WTC11 (cell line): Measurements from ENCODE around the gene ANGPTL5. TPM values are rescaled to one million over a fixed set of nuclear protein-coding genes. Genes with fewer than 3 reads are reported as not detected.

ENCODE experiments used
- ATAC-seq: fragments of 200-7000 bp; cut with Tn5 transposase; 2 replicates; pipeline ENCODE4 v1.10.0; 2021; ENCODE audit warnings: mild to moderate bottlenecking, moderate library complexity
- CTCF ChIA-PET: fragments of 300-600 bp; sonication (Branson Sonifier 250); formaldehyde crosslinking; loops from one replicate; lab custom pipeline; 2021; ENCODE audit warnings: antibody characterized with exemption; lab: Charles Lee
- POLR2A ChIA-PET: fragments of 350-600 bp; sonication (Branson Sonifier 250); formaldehyde crosslinking; loops from one replicate; lab custom pipeline; 2021; ENCODE audit warnings: antibody characterized with exemption; lab: Charles Lee
- DNase-seq: peaks from one replicate; pipeline ENCODE4 v3.0.0; 2021; ENCODE audit warnings: low spot score
- H3K27ac Mint-ChIP-seq: 2 replicates; pipeline ENCODE4 v1.8.0; 2021; ENCODE audit warnings: mixed read lengths
- H3K27me3 Mint-ChIP-seq: 2 replicates; pipeline ENCODE4 v1.8.0; 2021; ENCODE audit warnings: low read depth, mild to moderate bottlenecking, moderate library complexity, mixed read lengths
- H3K36me3 Mint-ChIP-seq: 2 replicates; pipeline ENCODE4 v1.8.0; 2021; ENCODE audit warnings: mixed read lengths
- H3K4me1 Mint-ChIP-seq: 2 replicates; pipeline ENCODE4 v1.8.0; 2022; ENCODE audit warnings: mixed read lengths
- H3K4me3 Mint-ChIP-seq: 2 replicates; pipeline ENCODE4 v1.8.0; 2021; ENCODE audit warnings: mild to moderate bottlenecking, moderate library complexity, mixed read lengths
- H3K9me3 Mint-ChIP-seq: 2 replicates; pipeline ENCODE4 v1.8.0; 2021; ENCODE audit warnings: mixed read lengths
- CREB1 ChIP-seq: sonication (generic); formaldehyde crosslinking; IDR thresholded peaks from 2 replicates; pipeline ENCODE4 v1.8.0; 2023; ENCODE audit warnings: mild to moderate bottlenecking, missing genetic modification reagents
- CREM ChIP-seq: sonication (generic); formaldehyde crosslinking; IDR thresholded peaks from 2 replicates; pipeline ENCODE4 v1.8.1; 2022; ENCODE audit warnings: mild to moderate bottlenecking, missing genetic modification reagents, moderate library complexity
- EMX1 ChIP-seq: fragments of 250-450 bp; sonication (Bioruptor Pico); IDR thresholded peaks from 2 replicates; pipeline ENCODE4 v1.8.0; 2021; ENCODE audit warnings: mild to moderate bottlenecking
- ETV6 ChIP-seq: sonication (generic); formaldehyde crosslinking; IDR thresholded peaks from 2 replicates; pipeline ENCODE4 v1.8.1; 2022; ENCODE audit warnings: mild to moderate bottlenecking, missing genetic modification reagents
- FOXK1 ChIP-seq: sonication (generic); formaldehyde crosslinking; IDR thresholded peaks from 2 replicates; pipeline ENCODE4 v1.8.0; 2022; ENCODE audit warnings: mild to moderate bottlenecking, moderate library complexity, missing genetic modification reagents
- JAZF1 ChIP-seq: fragments of 250-450 bp; sonication (Bioruptor Pico); IDR thresholded peaks from 2 replicates; pipeline ENCODE4 v1.9.0; 2021; ENCODE audit warnings: moderate library complexity, mild to moderate bottlenecking, inconsistent platforms
- MXD4 ChIP-seq: fragments of 250-450 bp; sonication (Bioruptor Pico); IDR thresholded peaks from 2 replicates; pipeline ENCODE4 v1.8.0; 2021; ENCODE audit warnings: mild to moderate bottlenecking, moderate library complexity, borderline replicate concordance
- MYBL2 ChIP-seq: sonication (generic); formaldehyde crosslinking; IDR thresholded peaks from 2 replicates; pipeline ENCODE4 v1.8.1; 2023; ENCODE audit warnings: mild to moderate bottlenecking, moderate library complexity, missing genetic modification reagents
- NR1H2 ChIP-seq: sonication (generic); formaldehyde crosslinking; IDR thresholded peaks from 2 replicates; pipeline ENCODE4 v1.9.0; 2021; ENCODE audit warnings: mild to moderate bottlenecking, moderate library complexity, missing genetic modification reagents
- OVOL2 ChIP-seq: fragments of 250-450 bp; sonication (Bioruptor Pico); IDR thresholded peaks from 2 replicates; pipeline ENCODE4 v1.9.0; 2021; ENCODE audit warnings: mild to moderate bottlenecking, borderline replicate concordance
- SMAD3 ChIP-seq: sonication (generic); formaldehyde crosslinking; IDR thresholded peaks from 2 replicates; pipeline ENCODE4 v1.8.0; 2022; ENCODE audit warnings: missing genetic modification reagents, mild to moderate bottlenecking, borderline replicate concordance
- SP1 ChIP-seq: sonication (generic); formaldehyde crosslinking; conservative IDR thresholded peaks from 2 replicates; pipeline ENCODE4 v1.8.1; 2022; ENCODE audit warnings: missing genetic modification reagents
- ZNF232 ChIP-seq: sonication (generic); formaldehyde crosslinking; IDR thresholded peaks from 2 replicates; pipeline ENCODE4 v1.8.0; 2022; ENCODE audit warnings: mild to moderate bottlenecking, missing genetic modification reagents
- ZNF263 ChIP-seq: sonication (generic); formaldehyde crosslinking; IDR thresholded peaks from 2 replicates; pipeline ENCODE4 v1.8.1; 2022; ENCODE audit warnings: low read depth, mild to moderate bottlenecking, moderate library complexity, missing genetic modification reagents
- ZNF317 ChIP-seq: sonication (generic); formaldehyde crosslinking; IDR thresholded peaks from 2 replicates; pipeline ENCODE4 v1.8.1; 2023; ENCODE audit warnings: low read depth, mild to moderate bottlenecking, moderate library complexity, missing genetic modification reagents, borderline replicate concordance
- ZNF396 ChIP-seq: fragments of 250-450 bp; sonication (Bioruptor Pico); IDR thresholded peaks from 2 replicates; pipeline ENCODE4 v1.8.0; 2021; ENCODE audit warnings: mild to moderate bottlenecking, moderate library complexity, borderline replicate concordance
- total RNA-seq: library from RNA; stranded (reverse); gene quantifications from 3 replicates; pipeline ENCODE4 v1.2.3, GENCODE V29; 2021
- TF ChIP-seq, protein P1 (sequence below): sonication (generic); formaldehyde crosslinking; IDR thresholded peaks from 2 replicates; pipeline ENCODE4 v1.8.1; 2023; ENCODE audit warnings: mild to moderate bottlenecking, missing genetic modification reagents, moderate library complexity
- TF ChIP-seq, protein P2 (sequence below): sonication (generic); formaldehyde crosslinking; IDR thresholded peaks from 2 replicates; pipeline ENCODE4 v1.8.0; 2023; ENCODE audit warnings: missing genetic modification reagents
- TF ChIP-seq, protein P3 (sequence below): sonication (generic); formaldehyde crosslinking; conservative IDR thresholded peaks from 2 replicates; pipeline ENCODE4 v1.8.1; 2022; ENCODE audit warnings: mild to moderate bottlenecking, missing genetic modification reagents
- TF ChIP-seq, protein P4 (sequence below): fragments of 250-450 bp; sonication (Bioruptor Pico); conservative IDR thresholded peaks from 2 replicates; pipeline ENCODE4 v1.9.0; 2021; ENCODE audit warnings: mild to moderate bottlenecking
- TF ChIP-seq, protein P5 (sequence below): fragments of 250-450 bp; sonication (Bioruptor Pico); IDR thresholded peaks from 2 replicates; pipeline ENCODE4 v1.9.0; 2021; ENCODE audit warnings: mild to moderate bottlenecking
- TF ChIP-seq, protein P6 (sequence below): sonication (generic); formaldehyde crosslinking; conservative IDR thresholded peaks from 2 replicates; pipeline ENCODE4 v1.8.1; 2023; ENCODE audit warnings: mild to moderate bottlenecking, low read depth, missing genetic modification reagents, moderate library complexity
- TF ChIP-seq, protein P7 (sequence below): sonication (generic); formaldehyde crosslinking; IDR thresholded peaks from 2 replicates; pipeline ENCODE4 v1.8.1; 2022; ENCODE audit warnings: low read depth, mild to moderate bottlenecking, moderate library complexity, missing genetic modification reagents, borderline replicate concordance

Gene ANGPTL5
- total RNA-seq, 1 experiment from 2014 or later = not detected

DNA sequence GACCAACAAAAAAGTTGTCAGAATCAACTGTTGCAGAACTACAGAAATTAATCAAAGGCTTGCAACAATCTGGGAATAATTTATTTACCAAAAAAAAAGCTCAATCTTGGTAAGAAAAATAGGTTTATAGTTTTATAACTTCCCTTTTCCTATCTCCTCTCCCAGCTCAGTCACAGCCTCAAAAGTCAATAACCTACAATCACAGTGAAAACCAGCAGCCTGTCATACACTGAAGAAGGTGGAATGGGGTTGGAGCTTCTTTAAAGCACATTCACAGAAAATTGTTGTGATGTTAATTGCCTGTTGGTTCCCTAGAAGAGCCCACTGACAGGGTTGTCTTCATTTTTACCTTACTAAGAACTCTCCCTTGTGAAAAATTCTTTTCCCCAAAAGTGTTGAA is 52.2 kb downstream of the ANGPTL5 start:
- POLR2A ChIA-PET = no interaction called here
- CTCF ChIA-PET = interaction anchor here (1.3 to 5.1 kb wide), 3 partner anchors 11 to 435 kb away, joined by 4 to 116 read pairs (median 22); no protein-coding TSS in a partner anchor
- H3K9me3 Mint-ChIP-seq = peaks cover 12% of the 10 kb centered on the region
- ATAC-seq (no peak), DNase-seq (no peak)
- no peak overlapping the region for H3K4me3 Mint-ChIP-seq
- no peak overlapping the region for H3K27ac Mint-ChIP-seq
- H3K27me3 Mint-ChIP-seq = no peaks in the 10 kb centered on the region
- peaks cover 12% of the 10 kb centered on the region; the same call in 1 of the 2 replicates for H3K4me1 Mint-ChIP-seq
- H3K36me3 Mint-ChIP-seq = peaks cover 7% of the 10 kb centered on the region
- TF ChIP-seq ZNF232 (no peak), OVOL2 (CRISPR knock-in tag) (no peak), ZNF263 (CRISPR knock-in tag) (no peak), ETV6 (no peak), CREM (CRISPR knock-in tag) (no peak), SMAD3 (CRISPR knock-in tag) (no peak)
- TF ChIP-seq, protein P1, sequence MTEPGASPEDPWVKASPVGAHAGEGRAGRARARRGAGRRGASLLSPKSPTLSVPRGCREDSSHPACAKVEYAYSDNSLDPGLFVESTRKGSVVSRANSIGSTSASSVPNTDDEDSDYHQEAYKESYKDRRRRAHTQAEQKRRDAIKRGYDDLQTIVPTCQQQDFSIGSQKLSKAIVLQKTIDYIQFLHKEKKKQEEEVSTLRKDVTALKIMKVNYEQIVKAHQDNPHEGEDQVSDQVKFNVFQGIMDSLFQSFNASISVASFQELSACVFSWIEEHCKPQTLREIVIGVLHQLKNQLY (CRISPR knock-in tag) = no peak
- TF ChIP-seq, protein P2, sequence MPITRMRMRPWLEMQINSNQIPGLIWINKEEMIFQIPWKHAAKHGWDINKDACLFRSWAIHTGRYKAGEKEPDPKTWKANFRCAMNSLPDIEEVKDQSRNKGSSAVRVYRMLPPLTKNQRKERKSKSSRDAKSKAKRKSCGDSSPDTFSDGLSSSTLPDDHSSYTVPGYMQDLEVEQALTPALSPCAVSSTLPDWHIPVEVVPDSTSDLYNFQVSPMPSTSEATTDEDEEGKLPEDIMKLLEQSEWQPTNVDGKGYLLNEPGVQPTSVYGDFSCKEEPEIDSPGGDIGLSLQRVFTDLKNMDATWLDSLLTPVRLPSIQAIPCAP (CRISPR knock-in tag) = no peak
- TF ChIP-seq, protein P3, sequence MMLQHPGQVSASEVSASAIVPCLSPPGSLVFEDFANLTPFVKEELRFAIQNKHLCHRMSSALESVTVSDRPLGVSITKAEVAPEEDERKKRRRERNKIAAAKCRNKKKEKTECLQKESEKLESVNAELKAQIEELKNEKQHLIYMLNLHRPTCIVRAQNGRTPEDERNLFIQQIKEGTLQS (CRISPR knock-in tag) = no peak

DNA sequence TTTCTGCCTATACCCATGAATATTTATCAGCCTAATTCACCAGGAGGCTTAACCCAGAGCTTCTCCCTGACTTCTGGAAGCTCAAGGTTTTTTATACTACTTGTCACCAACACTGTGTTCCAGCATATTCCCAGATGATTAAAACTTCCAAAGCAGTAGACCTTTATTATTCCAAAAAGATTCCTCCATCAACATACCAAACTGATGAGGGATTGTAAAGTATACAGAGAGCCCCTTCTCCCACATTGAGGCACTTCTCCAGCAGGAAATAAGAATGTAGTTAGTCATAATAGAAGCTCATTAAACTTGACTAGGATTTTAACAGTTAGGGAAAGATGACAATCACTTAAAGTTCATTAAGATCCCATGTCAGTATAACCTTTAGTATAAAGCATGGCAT is 53.0 kb downstream of the ANGPTL5 start:
- no peak overlapping the region for H3K27ac Mint-ChIP-seq
- ATAC-seq = no peak
- CTCF ChIA-PET = interaction anchor here (0.8 to 5.1 kb wide), 4 partner anchors 51 to 448 kb away, joined by 3 to 116 read pairs (median 16); partner anchors contain the start of gene CEP126
- H3K9me3 Mint-ChIP-seq = peaks cover 12% of the 10 kb centered on the region
- H3K27me3 Mint-ChIP-seq = no peaks in the 10 kb centered on the region
- H3K4me1 Mint-ChIP-seq = peaks cover 12% of the 10 kb centered on the region; the same call in 1 of the 2 replicates
- TF ChIP-seq MXD4 (CRISPR knock-in tag) = no peak
- no peak for TF ChIP-seq MYBL2 (CRISPR knock-in tag)
- no peak for TF ChIP-seq CREB1 (CRISPR knock-in tag)
- TF ChIP-seq ETV6 = no peak
- no peak for TF ChIP-seq SP1 (CRISPR knock-in tag)
- TF ChIP-seq, protein P4, sequence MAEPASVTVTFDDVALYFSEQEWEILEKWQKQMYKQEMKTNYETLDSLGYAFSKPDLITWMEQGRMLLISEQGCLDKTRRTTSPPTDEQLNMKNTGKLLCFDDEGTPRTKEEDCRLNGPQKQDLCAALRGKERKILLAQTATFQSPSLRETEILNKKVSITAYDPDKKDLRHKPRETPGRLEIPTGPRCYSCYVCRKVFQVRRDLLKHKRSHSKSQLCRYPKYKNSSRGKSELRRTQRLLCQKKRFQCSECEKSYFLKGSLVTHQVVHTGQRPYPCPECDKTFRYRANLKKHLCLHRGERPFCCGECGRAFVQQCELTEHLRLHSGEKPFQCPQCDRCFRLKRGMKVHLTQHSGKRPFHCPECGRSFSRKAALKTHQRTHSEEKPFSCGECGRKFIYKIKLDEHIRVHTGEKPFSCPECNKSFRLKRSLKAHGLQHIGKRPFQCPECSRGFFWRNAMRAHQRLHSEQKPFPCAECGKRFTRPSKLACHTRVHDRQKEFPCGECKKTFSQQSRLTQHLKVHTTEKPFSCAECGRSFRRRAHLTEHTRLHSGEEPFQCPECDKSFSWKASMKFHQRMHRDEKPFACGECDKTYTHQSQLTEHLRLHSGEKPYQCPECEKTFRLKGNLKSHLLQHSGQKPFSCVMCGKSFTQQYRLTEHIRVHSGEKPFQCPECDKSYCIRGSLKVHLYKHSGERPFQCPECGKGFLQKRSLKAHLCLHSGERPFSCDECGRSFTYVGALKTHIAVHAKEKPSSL (CRISPR knock-in tag) = no peak
- TF ChIP-seq, protein P5, sequence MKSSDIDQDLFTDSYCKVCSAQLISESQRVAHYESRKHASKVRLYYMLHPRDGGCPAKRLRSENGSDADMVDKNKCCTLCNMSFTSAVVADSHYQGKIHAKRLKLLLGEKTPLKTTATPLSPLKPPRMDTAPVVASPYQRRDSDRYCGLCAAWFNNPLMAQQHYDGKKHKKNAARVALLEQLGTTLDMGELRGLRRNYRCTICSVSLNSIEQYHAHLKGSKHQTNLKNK (CRISPR knock-in tag) = no peak
- no peak for TF ChIP-seq OVOL2 (CRISPR knock-in tag)
- TF ChIP-seq, protein P6, sequence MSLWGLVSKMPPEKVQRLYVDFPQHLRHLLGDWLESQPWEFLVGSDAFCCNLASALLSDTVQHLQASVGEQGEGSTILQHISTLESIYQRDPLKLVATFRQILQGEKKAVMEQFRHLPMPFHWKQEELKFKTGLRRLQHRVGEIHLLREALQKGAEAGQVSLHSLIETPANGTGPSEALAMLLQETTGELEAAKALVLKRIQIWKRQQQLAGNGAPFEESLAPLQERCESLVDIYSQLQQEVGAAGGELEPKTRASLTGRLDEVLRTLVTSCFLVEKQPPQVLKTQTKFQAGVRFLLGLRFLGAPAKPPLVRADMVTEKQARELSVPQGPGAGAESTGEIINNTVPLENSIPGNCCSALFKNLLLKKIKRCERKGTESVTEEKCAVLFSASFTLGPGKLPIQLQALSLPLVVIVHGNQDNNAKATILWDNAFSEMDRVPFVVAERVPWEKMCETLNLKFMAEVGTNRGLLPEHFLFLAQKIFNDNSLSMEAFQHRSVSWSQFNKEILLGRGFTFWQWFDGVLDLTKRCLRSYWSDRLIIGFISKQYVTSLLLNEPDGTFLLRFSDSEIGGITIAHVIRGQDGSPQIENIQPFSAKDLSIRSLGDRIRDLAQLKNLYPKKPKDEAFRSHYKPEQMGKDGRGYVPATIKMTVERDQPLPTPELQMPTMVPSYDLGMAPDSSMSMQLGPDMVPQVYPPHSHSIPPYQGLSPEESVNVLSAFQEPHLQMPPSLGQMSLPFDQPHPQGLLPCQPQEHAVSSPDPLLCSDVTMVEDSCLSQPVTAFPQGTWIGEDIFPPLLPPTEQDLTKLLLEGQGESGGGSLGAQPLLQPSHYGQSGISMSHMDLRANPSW = no peak
- no peak for TF ChIP-seq CREM (CRISPR knock-in tag)
- TF ChIP-seq, protein P7, sequence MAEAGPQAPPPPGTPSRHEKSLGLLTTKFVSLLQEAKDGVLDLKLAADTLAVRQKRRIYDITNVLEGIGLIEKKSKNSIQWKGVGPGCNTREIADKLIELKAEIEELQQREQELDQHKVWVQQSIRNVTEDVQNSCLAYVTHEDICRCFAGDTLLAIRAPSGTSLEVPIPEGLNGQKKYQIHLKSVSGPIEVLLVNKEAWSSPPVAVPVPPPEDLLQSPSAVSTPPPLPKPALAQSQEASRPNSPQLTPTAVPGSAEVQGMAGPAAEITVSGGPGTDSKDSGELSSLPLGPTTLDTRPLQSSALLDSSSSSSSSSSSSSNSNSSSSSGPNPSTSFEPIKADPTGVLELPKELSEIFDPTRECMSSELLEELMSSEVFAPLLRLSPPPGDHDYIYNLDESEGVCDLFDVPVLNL (CRISPR knock-in tag) = no peak
- TF ChIP-seq FOXK1 = no peak
- no peak for TF ChIP-seq ZNF396 (CRISPR knock-in tag)
- TF ChIP-seq ZNF232 = no peak
- TF ChIP-seq NR1H2 (CRISPR knock-in tag) = no peak
- no peak for TF ChIP-seq ZNF317 (CRISPR knock-in tag)
- no peak for TF ChIP-seq EMX1
- no peak for TF ChIP-seq JAZF1 (CRISPR knock-in tag)
- TF ChIP-seq, all 79 proteins: peak for 0
- Mint-ChIP-seq H3K4me3 (no peak overlapping the region), H3K36me3 (peaks cover 7% of the 10 kb centered on the region)
- no peak for DNase-seq
- POLR2A ChIA-PET = no interaction called here
